ENCODE data around the gene EEPD1.

EEPD1 gene

DNA sequence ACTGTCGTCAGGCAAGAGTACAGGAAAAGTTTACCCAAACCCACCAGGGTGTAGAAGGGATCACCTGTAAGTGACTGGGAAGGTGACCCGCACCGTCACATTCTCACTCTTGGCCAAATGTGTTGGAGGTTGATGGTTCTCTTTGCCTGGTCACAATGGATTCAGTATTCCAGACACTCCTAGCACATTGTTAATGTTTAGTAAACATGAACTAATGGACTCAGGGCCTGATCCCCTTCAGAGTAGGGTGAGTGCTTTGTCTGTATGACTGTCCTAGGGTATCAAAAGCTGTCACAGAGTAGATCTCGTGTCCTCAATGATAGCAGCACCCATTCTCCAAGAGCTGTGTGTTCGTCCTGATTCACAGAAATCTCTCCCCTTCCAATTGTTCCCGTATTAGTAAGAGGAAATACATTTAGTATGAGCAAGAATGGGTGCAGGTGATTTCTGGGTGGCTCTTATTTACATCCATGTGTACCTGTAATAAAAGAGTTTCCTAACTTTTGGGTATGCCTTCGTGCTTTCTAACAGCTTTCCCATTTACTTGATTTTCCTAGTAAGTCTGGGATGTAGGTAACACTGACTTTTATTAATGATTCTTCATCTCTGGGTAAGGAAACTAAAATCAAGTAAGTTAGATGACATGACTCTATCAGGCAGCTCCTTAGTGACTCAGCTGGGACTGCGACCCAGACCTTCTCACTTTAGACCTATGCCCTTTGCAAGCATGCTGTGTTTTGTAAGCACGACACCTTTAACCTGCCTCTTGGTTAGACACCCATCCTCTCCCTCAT lies 4.7 kb downstream of the EEPD1 start:
- TF ChIP-seq, protein P1, sequence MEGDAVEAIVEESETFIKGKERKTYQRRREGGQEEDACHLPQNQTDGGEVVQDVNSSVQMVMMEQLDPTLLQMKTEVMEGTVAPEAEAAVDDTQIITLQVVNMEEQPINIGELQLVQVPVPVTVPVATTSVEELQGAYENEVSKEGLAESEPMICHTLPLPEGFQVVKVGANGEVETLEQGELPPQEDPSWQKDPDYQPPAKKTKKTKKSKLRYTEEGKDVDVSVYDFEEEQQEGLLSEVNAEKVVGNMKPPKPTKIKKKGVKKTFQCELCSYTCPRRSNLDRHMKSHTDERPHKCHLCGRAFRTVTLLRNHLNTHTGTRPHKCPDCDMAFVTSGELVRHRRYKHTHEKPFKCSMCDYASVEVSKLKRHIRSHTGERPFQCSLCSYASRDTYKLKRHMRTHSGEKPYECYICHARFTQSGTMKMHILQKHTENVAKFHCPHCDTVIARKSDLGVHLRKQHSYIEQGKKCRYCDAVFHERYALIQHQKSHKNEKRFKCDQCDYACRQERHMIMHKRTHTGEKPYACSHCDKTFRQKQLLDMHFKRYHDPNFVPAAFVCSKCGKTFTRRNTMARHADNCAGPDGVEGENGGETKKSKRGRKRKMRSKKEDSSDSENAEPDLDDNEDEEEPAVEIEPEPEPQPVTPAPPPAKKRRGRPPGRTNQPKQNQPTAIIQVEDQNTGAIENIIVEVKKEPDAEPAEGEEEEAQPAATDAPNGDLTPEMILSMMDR (IDR thresholded peaks at IDR 0.05) = no peak
- DNase-seq (ENCODE audit: low spot score) = no peak
- Histone ChIP-seq H3K4me3 (no peak overlapping the region), H3K27ac (no peak overlapping the region)

DNA sequence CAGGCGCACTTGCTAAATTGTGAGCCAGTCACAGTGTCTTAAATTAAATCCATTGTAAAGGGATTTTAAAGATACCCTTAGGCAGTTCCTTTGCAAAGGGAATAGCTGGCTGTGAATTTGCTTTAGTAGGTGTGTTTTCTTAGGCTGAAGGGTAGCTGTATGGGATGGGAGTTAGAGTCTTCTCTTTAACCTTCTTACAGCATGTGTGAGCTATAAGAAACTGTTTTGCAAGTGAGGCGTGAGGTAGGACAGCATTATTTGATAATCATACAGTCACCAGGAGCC lies 5.2 kb downstream of the EEPD1 start:
- Histone ChIP-seq H3K4me3 (no peak overlapping the region), H3K27ac (no peak overlapping the region)
- DNase-seq (ENCODE audit: low spot score) = no peak
- TF ChIP-seq, protein P1 (IDR thresholded peaks at IDR 0.05) = no peak

DNA sequence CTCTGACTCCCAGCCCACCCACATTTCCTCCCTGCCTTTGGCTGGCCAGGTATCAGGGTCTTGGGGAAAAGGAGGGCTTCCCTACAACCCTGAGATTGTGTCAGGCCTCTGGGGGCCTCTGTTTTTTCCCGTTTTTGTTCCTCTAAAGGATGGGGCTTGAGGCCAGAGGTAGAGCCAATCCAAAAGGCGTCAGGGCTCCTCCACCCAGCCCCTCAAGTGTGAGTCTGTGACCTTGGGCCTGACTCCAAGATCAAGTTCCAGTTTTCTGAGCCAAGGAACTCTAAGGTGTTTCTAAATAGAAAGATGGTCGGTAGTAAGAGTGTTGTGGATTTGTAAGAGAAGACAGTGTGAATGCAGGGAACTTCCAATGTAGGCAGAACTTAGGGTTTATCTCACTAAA lies 6.6 kb downstream of the EEPD1 start:
- H3K4me3 ChIP-seq = no peak overlapping the region
- no peak for DNase-seq (ENCODE audit: low spot score)
- TF ChIP-seq, protein P1 (IDR thresholded peaks at IDR 0.05) = no peak
- no peak overlapping the region for H3K27ac ChIP-seq

DNA sequence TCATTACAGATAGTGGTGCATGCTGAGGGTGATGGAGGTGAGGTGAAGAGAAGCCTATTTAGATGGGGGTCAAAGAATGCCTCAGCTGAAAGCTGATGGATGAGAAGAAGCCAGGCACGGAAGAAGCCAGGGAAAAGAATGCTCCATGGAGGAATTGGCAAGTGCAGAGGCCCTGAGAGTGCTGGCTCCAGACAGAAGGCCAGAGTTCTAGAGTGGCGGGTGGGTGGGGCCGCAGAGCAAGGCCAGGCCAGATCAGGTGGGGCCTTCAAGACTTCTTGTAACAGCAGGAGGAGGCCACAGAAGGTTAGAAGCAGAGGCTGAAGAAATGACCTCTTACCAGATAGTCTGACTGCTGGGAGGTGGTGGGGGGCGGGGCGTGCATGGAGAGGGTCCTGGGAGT lies 7.3 kb downstream of the EEPD1 start:
- TF ChIP-seq, protein P1 (IDR thresholded peaks at IDR 0.05) = no peak
- no peak for DNase-seq (ENCODE audit: low spot score)
- Histone ChIP-seq H3K27ac (no peak overlapping the region), H3K4me3 (no peak overlapping the region)

DNA sequence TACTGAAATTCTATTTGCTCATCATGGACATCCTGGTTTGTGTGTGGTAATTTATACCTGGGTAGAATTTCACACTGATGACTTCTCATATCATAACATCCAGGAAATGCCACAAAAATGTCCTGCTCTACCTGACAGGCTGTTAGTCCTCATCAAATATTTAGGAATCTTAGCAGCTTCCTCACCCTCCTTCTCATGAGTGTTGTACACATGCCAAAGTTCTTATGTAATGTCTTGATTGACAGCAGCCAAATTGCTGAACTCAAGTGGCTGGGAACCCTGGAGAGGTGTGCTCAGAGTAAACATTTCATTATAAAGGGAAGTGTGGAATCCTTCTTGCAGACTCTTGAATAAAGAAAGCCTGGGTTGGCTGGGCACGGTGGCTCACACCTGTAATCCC lies 8.9 kb downstream of the EEPD1 start:
- TF ChIP-seq, protein P1 (IDR thresholded peaks at IDR 0.05) = no peak
- no peak for DNase-seq (ENCODE audit: low spot score)
- Histone ChIP-seq H3K27ac (no peak overlapping the region), H3K4me3 (no peak overlapping the region)

DNA sequence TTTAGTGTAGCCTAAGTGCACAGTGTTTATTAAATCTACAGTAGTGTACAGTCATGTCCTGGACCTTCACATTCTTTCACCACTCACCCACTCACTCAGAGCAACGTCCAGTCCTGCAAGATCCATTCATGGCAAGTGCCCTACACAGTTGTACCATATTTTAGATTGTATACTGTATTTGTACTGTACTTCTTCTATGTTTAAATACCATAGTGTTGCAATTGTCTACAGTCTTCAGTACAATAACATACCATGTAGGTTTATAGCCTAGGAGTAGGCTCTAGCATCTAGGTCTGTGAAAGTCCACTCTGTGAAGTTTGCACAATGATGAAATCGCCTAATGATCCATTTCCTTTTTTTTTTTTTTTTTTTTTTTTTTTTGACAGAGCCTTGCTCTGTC lies 12.0 kb downstream of the EEPD1 start:
- Histone ChIP-seq H3K4me3 (no peak overlapping the region), H3K27ac (no peak overlapping the region)
- no peak for DNase-seq (ENCODE audit: low spot score)
- TF ChIP-seq, protein P1 (IDR thresholded peaks at IDR 0.05) = no peak

DNA sequence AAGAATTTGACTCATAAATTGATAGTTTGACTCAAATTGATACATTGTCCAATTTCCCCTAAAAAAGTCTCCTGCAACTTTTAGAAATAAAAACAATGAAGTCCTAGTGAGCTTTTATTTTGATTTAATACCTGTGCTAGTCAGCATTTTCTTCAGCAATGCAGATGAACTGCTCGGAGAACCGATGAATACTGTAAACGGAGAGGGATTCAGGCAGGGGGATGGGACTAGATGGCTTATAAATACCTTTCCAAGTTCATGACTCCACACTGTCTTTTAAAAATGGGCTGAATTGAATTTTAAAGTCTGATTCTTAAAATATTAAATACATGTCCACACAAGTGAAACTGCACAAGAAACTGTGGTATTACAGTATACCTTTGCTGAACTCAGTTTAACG lies 12.7 kb downstream of the EEPD1 start:
- TF ChIP-seq, protein P1 (IDR thresholded peaks at IDR 0.05) = no peak
- no peak for DNase-seq (ENCODE audit: low spot score)
- H3K27ac ChIP-seq = no peak overlapping the region
- H3K4me3 ChIP-seq = no peak overlapping the region

Measured in coronary artery (tissue), 2 donors.